ENCODE results near the gene TMPRSS4. TPM values are rescaled to one million over a fixed set of nuclear protein-coding genes. Genes with fewer than 3 reads are reported as not detected.
"Not testable (repeated sequence)": the region's sequence is repeated elsewhere in the genome, so short reads cannot be mapped to it uniquely, and the experiment has no call there.

Gene TMPRSS4
- total RNA-seq, 2 donors from 2014 or later = not detected

DNA sequence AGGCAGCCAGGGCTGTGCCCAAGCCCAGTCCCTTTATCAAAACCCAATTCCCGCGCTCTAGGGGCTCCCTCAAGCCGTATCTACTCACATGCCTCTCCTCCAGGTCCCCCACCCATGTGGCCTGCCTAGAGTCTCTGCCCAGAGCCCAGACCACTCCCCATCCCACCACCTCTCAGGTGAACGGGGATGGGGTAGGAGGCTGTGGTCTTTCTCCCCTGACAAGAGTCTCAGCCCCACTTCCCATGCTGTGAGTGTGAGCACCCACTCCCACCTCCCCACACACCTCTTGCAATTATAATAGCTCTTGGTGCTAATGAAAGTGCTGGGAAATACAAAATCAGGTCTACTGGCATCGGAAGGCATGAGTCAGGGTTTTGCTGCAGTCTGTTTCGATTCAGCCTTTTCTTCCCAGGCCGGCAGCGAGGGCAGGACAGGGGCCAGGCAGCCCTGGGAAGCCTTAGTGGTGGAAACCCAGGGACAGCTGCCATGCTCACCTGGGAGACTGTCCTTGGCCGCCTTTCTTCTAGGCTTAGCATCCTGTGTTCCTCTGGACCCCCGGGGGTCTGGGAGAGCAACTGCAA, 16.7 kb upstream of the TMPRSS4 start:
- H3K9me3 ChIP-seq (ENCODE audit: control insufficient read depth, low read length, poor library complexity, severe bottlenecking) = no peaks in the 10 kb centered on the region
- Mint-ChIP-seq H3K4me3 (no peak overlapping the region), H3K36me3 (ENCODE audit: low read depth) (peaks cover 8% of the 10 kb centered on the region), H3K4me1 (peaks cover 14% of the 10 kb centered on the region), H3K27ac (peak overlapping the region; percentile 2), H3K27me3 (peaks cover 33% of the 10 kb centered on the region)
- ATAC-seq (no peak), DNase-seq (no peak)

GRCh38 chr11:118060869-118061268, 16.0 kb upstream of the TMPRSS4 start:
- no peak for DNase-seq
- Mint-ChIP-seq H3K4me3 (no peak overlapping the region), H3K36me3 (ENCODE audit: low read depth) (peaks cover 8% of the 10 kb centered on the region), H3K4me1 (peaks cover 19% of the 10 kb centered on the region), H3K27ac (no peak overlapping the region), H3K27me3 (peaks cover 35% of the 10 kb centered on the region)
- no peaks in the 10 kb centered on the region for H3K9me3 ChIP-seq (ENCODE audit: control insufficient read depth, low read length, poor library complexity, severe bottlenecking)
- ATAC-seq = no peak

- H3K9me3 ChIP-seq (ENCODE audit: control insufficient read depth, low read length, poor library complexity, severe bottlenecking) = no peaks in the 10 kb centered on the region
- Mint-ChIP-seq H3K4me3 (no peak overlapping the region), H3K4me1 (peaks cover 21% of the 10 kb centered on the region), H3K36me3 (ENCODE audit: low read depth) (peaks cover 8% of the 10 kb centered on the region), H3K27me3 (peaks cover 34% of the 10 kb centered on the region), H3K27ac (no peak overlapping the region)
- DNase-seq (no peak), ATAC-seq (no peak)
Observed at GRCh38 chr11:118061586-118062125, 15.2 kb upstream of the TMPRSS4 start.

DNA sequence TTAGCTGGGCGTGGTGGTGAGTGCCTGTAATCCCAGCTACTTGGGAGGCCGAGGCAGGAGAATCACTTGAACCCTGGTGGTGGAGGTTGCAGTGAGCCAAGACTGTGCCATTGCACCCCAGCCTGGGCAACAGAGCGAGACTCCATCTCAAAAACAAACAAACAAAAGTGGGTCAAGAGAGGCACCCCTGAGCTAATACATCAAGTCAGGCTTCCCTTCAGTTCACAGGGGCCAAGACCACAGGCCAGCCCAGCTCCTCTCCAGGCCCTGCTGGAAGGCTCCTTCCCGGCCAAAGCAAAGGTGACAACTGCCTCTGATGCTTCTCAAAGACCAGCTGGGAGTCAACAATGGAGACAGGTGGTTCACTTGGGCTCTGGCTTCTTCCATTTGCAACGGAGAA, 14.7 kb upstream of the TMPRSS4 start:
- not testable (repeated sequence) for DNase-seq; H3K4me3 Mint-ChIP-seq; H3K9me3 ChIP-seq (ENCODE audit: control insufficient read depth, low read length, poor library complexity, severe bottlenecking); H3K36me3 Mint-ChIP-seq (ENCODE audit: low read depth); ATAC-seq; H3K27ac Mint-ChIP-seq
- peaks cover 34% of the 10 kb centered on the region for H3K27me3 Mint-ChIP-seq
- peaks cover 16% of the 10 kb centered on the region for H3K4me1 Mint-ChIP-seq

DNA sequence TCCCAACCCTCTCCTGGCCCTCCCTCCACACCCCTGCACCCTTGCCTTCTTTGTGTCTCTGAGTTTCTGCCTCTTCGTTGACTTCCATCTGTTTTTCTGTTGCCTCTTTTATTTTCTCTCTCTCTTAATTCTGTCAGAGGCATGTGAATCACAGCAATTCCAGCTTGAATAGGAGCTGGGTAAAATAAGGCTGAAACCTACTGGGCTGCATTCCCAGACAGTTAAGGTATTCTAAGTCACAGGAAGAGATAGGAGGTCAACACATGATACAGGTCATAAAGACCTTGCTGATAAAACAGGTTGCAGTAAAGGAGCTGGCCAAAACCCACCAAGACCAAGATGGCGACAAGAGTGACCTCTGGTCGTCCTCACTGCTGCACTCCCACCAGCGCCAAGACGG, 14.2 kb upstream of the TMPRSS4 start:
- not testable (repeated sequence) for H3K4me3 Mint-ChIP-seq; ATAC-seq; DNase-seq; H3K36me3 Mint-ChIP-seq (ENCODE audit: low read depth); H3K27ac Mint-ChIP-seq; H3K9me3 ChIP-seq (ENCODE audit: control insufficient read depth, low read length, poor library complexity, severe bottlenecking)
- Mint-ChIP-seq H3K4me1 (peaks cover 12% of the 10 kb centered on the region), H3K27me3 (peaks cover 29% of the 10 kb centered on the region)

DNA sequence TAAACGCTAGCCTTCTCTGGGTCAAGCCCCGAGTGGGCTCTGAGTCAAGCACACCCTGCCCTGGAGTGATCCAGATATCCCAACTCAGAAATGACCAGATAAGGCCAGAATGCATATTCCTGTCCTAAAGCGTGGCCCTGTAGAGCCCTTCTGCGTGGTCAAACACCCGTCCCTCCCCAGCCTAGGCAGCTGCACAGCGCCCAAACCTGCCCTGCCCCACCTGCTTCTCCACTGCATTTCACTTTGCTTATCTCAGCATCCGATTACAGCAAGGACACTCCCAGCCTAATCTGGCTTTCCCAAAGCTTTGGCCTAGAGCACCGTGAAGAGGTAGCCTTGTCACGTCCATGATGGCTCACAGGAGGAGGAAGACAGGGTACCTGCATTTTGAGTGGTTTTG, 11.9 kb upstream of the TMPRSS4 start:
- Mint-ChIP-seq H3K4me3 (no peak overlapping the region), H3K36me3 (ENCODE audit: low read depth) (peaks cover 3% of the 10 kb centered on the region), H3K4me1 (peaks cover 14% of the 10 kb centered on the region), H3K27ac (no peak overlapping the region), H3K27me3 (peaks cover 40% of the 10 kb centered on the region)
- DNase-seq (no peak), ATAC-seq (no peak)
- H3K9me3 ChIP-seq (ENCODE audit: control insufficient read depth, low read length, poor library complexity, severe bottlenecking) = no peaks in the 10 kb centered on the region

- Mint-ChIP-seq H3K27me3 (peaks cover 40% of the 10 kb centered on the region), H3K27ac (no peak overlapping the region), H3K36me3 (ENCODE audit: low read depth) (peaks cover 3% of the 10 kb centered on the region), H3K4me1 (peaks cover 14% of the 10 kb centered on the region), H3K4me3 (no peak overlapping the region)
- ATAC-seq = no peak
- H3K9me3 ChIP-seq (ENCODE audit: control insufficient read depth, low read length, poor library complexity, severe bottlenecking) = no peaks in the 10 kb centered on the region
- no peak for DNase-seq
Observed at GRCh38 chr11:118065384-118065783, 11.5 kb upstream of the TMPRSS4 start.

- Mint-ChIP-seq H3K27ac (no peak overlapping the region), H3K4me1 (peaks cover 16% of the 10 kb centered on the region), H3K4me3 (no peak overlapping the region), H3K36me3 (ENCODE audit: low read depth) (peaks cover 3% of the 10 kb centered on the region), H3K27me3 (peaks cover 46% of the 10 kb centered on the region)
- ATAC-seq (no peak), DNase-seq (no peak)
- no peaks in the 10 kb centered on the region for H3K9me3 ChIP-seq (ENCODE audit: control insufficient read depth, low read length, poor library complexity, severe bottlenecking)
Observed at GRCh38 chr11:118067006-118067405, 9.9 kb upstream of the TMPRSS4 start.

GRCh38 chr11:118068206-118068944, 8.5 kb upstream of the TMPRSS4 start:
- DNase-seq (no peak), ATAC-seq (no peak)
- H3K9me3 ChIP-seq (ENCODE audit: control insufficient read depth, low read length, poor library complexity, severe bottlenecking) = no peaks in the 10 kb centered on the region
- H3K4me1 Mint-ChIP-seq = peaks cover 16% of the 10 kb centered on the region
- peaks cover 3% of the 10 kb centered on the region for H3K36me3 Mint-ChIP-seq (ENCODE audit: low read depth)
- H3K27ac Mint-ChIP-seq = no peak overlapping the region
- no peak overlapping the region for H3K4me3 Mint-ChIP-seq
- peaks cover 52% of the 10 kb centered on the region for H3K27me3 Mint-ChIP-seq

- DNase-seq (no peak), ATAC-seq (no peak)
- peaks cover 16% of the 10 kb centered on the region for H3K4me1 Mint-ChIP-seq
- H3K27me3 Mint-ChIP-seq = peaks cover 59% of the 10 kb centered on the region
- peak overlapping the region; percentile 24 for H3K27ac Mint-ChIP-seq
- no peak overlapping the region for H3K4me3 Mint-ChIP-seq
- H3K9me3 ChIP-seq (ENCODE audit: control insufficient read depth, low read length, poor library complexity, severe bottlenecking) = no peaks in the 10 kb centered on the region
- H3K36me3 Mint-ChIP-seq (ENCODE audit: low read depth) = peaks cover 3% of the 10 kb centered on the region
Observed at GRCh38 chr11:118068945-118069612, 7.8 kb upstream of the TMPRSS4 start.

DNA sequence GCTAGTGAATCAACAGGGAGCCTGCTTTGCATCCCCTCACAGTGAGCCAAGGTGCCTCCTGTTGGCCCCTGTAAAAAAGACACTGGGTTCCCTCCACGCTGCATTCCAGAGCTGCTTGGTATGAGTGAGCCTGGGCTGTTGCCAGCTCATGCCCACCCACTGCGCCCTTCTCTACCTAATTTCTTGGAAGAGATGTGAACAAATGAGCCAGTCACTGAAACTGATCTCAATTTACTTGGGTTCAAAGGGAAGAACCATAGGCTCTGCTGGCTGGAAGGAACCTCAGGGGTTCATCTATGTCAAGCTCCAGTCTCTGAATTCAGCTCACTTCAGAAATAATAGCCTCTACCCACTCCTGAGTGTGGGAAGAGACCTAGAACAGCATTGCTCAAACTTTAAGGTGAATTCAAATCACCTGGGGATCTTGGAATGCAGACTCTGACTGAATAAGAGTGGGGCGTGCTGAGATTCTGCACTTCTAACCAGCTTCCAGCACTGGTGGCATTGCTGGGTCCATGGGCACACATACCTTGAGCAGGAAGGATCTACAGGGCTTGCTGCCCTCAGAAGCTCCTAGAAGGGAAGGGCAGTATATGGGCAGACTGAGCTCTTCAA, 5.4 kb upstream of the TMPRSS4 start:
- no peaks in the 10 kb centered on the region for H3K36me3 Mint-ChIP-seq (ENCODE audit: low read depth)
- H3K4me1 Mint-ChIP-seq = peaks cover 6% of the 10 kb centered on the region
- H3K27ac Mint-ChIP-seq = no peak overlapping the region
- no peaks in the 10 kb centered on the region for H3K9me3 ChIP-seq (ENCODE audit: control insufficient read depth, low read length, poor library complexity, severe bottlenecking)
- DNase-seq (no peak), ATAC-seq (no peak)
- H3K4me3 Mint-ChIP-seq = no peak overlapping the region
- H3K27me3 Mint-ChIP-seq = peaks cover 43% of the 10 kb centered on the region

GRCh38 chr11:118073554-118073953, 3.3 kb upstream of the TMPRSS4 start:
- H3K4me1 Mint-ChIP-seq = peaks cover 8% of the 10 kb centered on the region
- H3K36me3 Mint-ChIP-seq (ENCODE audit: low read depth) = no peaks in the 10 kb centered on the region
- H3K27ac Mint-ChIP-seq = no peak overlapping the region
- DNase-seq (no peak), ATAC-seq (no peak)
- no peak overlapping the region for H3K4me3 Mint-ChIP-seq
- H3K9me3 ChIP-seq (ENCODE audit: control insufficient read depth, low read length, poor library complexity, severe bottlenecking) = no peaks in the 10 kb centered on the region
- peaks cover 39% of the 10 kb centered on the region for H3K27me3 Mint-ChIP-seq

- Mint-ChIP-seq H3K4me3 (no peak overlapping the region), H3K27me3 (peaks cover 36% of the 10 kb centered on the region), H3K4me1 (peaks cover 6% of the 10 kb centered on the region), H3K36me3 (ENCODE audit: low read depth) (no peaks in the 10 kb centered on the region), H3K27ac (no peak overlapping the region)
- ATAC-seq (no peak), DNase-seq (no peak)
- no peaks in the 10 kb centered on the region for H3K9me3 ChIP-seq (ENCODE audit: control insufficient read depth, low read length, poor library complexity, severe bottlenecking)
Observed at GRCh38 chr11:118074091-118074685, 2.7 kb upstream of the TMPRSS4 start.

Data from T-helper 17 cell (primary cell).